AG10803 (cell line): ENCODE data around the gene CIBAR2.
A peak's percentile ranks its signal among the peaks of the same experiment; 100 is the strongest.
"Not testable (repeated sequence)": the region's sequence is repeated elsewhere in the genome, so short reads cannot be mapped to it uniquely, and the experiment has no call there.

Experiments
- DNase-seq: peaks from one replicate; pipeline ENCODE4 v3.0.0; 2010; ENCODE audit warnings: low read depth
- H3K4me3 ChIP-seq: 2 replicates; pipeline ENCODE4 v1.5.1; 2011; ENCODE audit warnings: mild to moderate bottlenecking, low read length, control low read depth
- CTCF ChIP-seq: conservative IDR thresholded peaks from 2 replicates; pipeline ENCODE4 v1.5.1; 2011; ENCODE audit warnings: mild to moderate bottlenecking, low read length, control low read depth, inconsistent platforms

CIBAR2 gene

GRCh38 chr16:85054948-85055492 lies 57.3 kb downstream of the CIBAR2 start:
- peak overlapping the region; percentile 42 for H3K4me3 ChIP-seq

GRCh38 chr16:85054321-85054720 lies 58.0 kb downstream of the CIBAR2 start:
- not testable (repeated sequence) for DNase-seq, H3K4me3 ChIP-seq

More at GRCh38 chr16:85054948-85055492, 57.3 kb downstream of the CIBAR2 start:
- no peak for DNase-seq
- no peak for TF ChIP-seq CTCF

- H3K4me3 ChIP-seq, result no peak overlapping the region
- TF ChIP-seq CTCF, result no peak
- no peak for DNase-seq
These were observed 59.7 kb downstream of the CIBAR2 start for GRCh38 chr16:85052536-85052935.

GRCh38 chr16:85051683-85052082 lies 60.6 kb downstream of the CIBAR2 start:
- DNase-seq, result no peak
- TF ChIP-seq CTCF, result no peak
- no peak overlapping the region for H3K4me3 ChIP-seq

- no peak overlapping the region for H3K4me3 ChIP-seq
- no peak for DNase-seq
- TF ChIP-seq CTCF, result no peak
These were observed 61.1 kb downstream of the CIBAR2 start for GRCh38 chr16:85051067-85051581.

- no peak overlapping the region for H3K4me3 ChIP-seq
- TF ChIP-seq CTCF, result no peak
- DNase-seq, result no peak
These were observed 62.5 kb downstream of the CIBAR2 start for GRCh38 chr16:85049706-85050305.

GRCh38 chr16:85048921-85049562 lies 63.2 kb downstream of the CIBAR2 start:
- no peak for DNase-seq

More at GRCh38 chr16:85048921-85049562, 63.2 kb downstream of the CIBAR2 start:
- H3K4me3 ChIP-seq, result no peak overlapping the region
- TF ChIP-seq CTCF, result no peak
